VCaP (cell line): ENCODE measurements around the gene KRT6A.
"Not testable (repeated sequence)": the region's sequence is repeated elsewhere in the genome, so short reads cannot be mapped to it uniquely, and the experiment has no call there.

Source experiments
- H3K27ac ChIP-seq: fragments of 450-650 bp; 2 replicates; pipeline ENCODE4 v1.5.1; 2017
- TF ChIP-seq, protein P1 (sequence below): fragments of 450-650 bp; conservative IDR thresholded peaks from 2 replicates; pipeline ENCODE4 v1.5.1; 2017; ENCODE audit warnings: mild to moderate bottlenecking, moderate library complexity

The KRT6A gene

DNA sequence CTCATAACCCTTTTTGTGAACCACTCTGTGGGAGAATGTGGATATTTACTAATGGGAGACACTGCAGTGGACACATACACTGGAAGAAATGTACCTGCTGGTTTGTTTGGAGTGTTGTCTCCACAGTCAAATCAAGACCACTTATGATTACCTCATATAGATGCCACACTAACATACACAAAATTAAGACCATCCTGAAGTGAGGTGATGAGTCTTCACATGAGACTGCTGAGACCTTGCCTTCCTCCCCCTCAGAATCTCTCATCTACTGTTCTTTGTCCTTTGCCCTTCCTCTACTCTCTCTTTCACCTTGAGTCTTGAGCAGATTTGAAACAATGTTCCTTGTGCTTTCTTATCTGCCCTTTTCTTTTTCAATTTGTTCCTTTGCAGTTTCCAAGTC is 4.3 kb downstream of the KRT6A start:
- H3K27ac ChIP-seq = no peak overlapping the region

DNA sequence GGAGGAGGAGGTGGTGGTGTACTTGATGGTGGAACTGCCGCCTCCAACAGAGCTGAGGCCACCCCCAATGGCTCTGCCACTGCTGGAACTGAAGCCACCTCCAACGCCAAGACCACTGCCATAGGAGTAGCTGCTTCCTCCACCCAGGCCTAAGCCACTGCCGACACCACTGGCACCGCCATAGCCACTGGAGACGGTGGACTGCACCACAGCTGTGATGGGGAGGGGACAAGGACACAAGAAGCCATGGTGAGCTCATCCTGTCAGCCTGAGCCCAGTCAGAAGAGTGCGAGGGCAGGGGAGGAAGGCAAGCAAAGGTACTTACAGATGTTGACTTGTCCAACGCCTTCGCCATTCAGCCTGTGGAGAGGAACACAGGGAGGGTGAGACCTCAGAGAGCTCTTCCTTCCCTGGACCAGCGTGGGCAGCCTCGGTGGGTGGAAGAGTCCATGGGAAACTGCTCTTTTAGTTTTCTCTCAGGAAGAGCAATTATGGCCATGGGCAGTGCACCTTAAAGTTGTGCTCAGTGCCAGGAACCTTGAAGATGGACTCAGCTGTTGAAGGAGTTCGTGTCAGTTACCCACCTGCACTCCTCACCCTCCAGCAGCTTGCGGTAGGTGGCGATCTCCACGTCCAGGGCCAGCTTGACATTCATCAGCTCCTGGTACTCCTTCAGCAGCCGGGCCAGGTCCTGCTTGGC is 5.2 kb downstream of the KRT6A start:
- H3K27ac ChIP-seq = not testable (repeated sequence)

More for the DNA sequence above, 4.3 kb downstream of the KRT6A start:
- TF ChIP-seq, protein P1, sequence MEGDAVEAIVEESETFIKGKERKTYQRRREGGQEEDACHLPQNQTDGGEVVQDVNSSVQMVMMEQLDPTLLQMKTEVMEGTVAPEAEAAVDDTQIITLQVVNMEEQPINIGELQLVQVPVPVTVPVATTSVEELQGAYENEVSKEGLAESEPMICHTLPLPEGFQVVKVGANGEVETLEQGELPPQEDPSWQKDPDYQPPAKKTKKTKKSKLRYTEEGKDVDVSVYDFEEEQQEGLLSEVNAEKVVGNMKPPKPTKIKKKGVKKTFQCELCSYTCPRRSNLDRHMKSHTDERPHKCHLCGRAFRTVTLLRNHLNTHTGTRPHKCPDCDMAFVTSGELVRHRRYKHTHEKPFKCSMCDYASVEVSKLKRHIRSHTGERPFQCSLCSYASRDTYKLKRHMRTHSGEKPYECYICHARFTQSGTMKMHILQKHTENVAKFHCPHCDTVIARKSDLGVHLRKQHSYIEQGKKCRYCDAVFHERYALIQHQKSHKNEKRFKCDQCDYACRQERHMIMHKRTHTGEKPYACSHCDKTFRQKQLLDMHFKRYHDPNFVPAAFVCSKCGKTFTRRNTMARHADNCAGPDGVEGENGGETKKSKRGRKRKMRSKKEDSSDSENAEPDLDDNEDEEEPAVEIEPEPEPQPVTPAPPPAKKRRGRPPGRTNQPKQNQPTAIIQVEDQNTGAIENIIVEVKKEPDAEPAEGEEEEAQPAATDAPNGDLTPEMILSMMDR = no peak

DNA sequence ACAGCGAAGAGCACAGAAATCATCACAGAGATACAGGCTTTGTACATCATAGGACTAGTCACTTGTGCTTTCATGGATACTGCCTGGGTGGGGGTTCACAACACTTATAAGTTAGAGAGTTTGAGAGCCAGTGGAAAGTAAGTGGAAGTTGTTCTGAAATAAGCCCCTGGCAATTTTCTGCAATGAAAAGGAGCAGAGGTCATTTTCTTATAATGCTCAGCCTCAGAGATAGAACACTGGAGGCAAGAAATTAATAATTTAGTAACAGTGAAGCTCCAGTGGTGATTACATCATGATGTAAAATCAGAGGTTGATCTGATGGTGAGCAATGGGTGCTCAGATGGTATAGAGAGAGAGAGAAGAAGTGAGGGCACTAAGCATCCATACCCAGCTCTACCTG is 5.8 kb downstream of the KRT6A start:
- no peak overlapping the region for H3K27ac ChIP-seq
- TF ChIP-seq, protein P1 = no peak

DNA sequence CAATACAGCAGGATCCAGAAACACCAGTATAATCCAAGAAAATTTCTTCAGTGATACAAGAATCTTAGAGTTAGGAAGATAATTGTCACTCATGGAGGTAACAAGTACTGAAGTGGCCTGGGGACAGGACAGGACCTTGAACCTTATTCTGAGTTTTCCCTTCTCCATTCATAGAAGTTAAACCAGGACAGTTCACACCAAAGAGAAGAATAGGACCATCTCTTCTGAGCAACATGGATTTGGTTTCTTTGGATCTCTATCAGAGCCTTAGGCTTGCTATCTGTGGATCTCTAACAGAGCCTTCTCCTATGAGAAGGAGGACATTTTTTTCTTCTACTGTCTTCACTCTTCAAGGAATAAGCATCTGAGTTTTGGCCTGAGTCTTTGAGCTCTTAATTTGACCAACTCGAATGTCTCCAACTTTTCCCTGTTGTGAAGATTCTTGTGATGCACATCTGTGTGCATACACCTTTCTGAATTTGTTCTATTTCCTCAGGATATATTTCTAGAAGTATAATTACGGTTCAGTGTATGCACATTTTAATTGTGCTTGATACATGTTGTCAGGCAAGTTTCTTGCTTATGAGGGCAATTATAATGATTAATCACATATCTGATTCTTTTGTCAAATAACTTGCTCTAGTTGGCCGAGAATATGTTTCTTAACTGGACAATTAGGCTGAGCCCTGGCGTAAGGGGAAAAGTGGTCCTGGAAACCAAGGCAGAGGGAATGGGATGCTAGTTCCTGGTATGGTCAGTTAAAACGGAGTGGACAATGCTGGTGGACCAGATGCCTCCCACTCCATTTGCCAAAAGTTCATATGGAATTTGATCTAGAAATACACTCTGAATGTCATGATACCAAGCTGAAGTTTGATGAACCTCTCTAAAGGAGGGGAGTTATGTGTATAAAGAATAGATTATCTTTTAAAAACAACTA is 6.6 kb downstream of the KRT6A start:
- no peak overlapping the region for H3K27ac ChIP-seq
- TF ChIP-seq, protein P1 = no peak

DNA sequence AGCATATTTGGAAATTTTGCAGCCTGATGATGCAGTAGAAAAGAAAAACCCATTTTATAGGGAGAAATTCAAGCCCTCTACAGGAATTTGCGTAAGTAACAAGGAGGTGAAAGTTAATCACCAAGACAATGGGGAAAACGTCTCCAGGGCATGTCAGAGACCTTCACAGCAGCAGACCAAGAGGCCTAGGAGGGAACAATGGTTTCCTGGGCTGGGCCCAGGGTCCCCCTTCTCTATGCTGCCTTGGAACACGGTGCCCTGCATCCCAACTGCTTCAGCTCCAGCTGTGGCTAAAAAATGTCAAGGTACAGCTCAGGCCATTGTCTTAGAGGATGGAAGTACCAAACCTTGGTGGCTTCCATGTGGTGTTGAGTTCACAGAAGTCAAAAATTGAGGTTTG is 13.0 kb downstream of the KRT6A start:
- TF ChIP-seq, protein P1 = no peak

DNA sequence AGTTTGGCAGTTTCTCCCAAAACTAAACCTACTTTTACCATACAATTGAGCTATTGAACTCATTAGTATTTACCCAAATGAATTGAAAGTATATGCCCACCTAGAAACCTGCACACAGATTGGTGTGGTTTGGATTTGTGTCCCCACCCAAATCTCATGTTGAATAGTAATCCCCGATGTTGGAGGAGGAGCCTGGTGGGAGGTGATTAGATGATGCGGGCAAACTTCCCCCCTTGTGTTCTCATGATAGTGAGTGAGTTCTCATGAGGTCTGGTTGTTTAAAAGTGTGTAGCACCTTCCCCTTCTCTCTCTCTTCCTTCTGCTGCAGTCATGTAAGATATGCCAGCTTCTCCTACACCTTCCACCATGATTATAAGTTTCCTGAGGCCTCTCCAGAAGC is 15.4 kb downstream of the KRT6A start:
- TF ChIP-seq, protein P1 = no peak
- no peak overlapping the region for H3K27ac ChIP-seq

More for the DNA sequence above, 13.0 kb downstream of the KRT6A start:
- H3K27ac ChIP-seq = no peak overlapping the region

DNA sequence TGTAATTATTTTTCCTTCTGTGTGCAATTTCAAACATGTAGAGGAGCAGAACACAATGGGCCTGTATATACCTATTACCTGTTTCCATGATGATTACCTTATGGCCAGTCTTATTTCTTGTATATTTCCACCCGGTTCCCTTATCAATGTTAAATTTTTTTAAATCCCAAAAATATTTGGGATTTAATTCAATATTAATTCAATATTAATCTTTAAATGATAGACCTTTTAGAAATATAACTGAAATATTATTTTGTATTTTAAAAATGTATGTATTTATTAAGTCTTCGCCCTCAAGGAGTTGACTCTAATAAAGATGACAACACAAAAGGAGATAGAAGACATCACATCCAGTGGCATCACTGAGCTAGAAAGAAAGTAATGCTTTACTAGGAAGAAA is 18.8 kb downstream of the KRT6A start:
- H3K27ac ChIP-seq = no peak overlapping the region
- TF ChIP-seq, protein P1 = no peak

DNA sequence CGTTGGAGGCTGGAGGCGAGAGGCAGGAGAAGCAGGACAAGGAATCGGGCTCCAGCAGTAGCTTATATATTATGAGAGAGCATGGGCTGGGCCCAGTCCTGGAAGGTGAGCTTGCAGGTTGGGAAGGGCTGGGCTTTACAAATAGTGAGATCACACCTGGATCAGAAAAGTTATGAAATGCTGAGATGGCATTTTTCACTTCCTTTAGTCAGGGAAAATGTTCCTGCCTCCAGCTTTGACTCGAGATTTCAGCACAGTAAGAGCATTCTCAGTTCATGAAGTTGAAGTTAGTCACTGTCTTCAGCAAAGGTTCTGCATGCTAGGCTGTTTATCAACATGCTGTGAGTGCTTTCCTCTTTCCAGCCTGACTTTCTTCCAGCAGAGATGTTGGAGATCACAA is 19.3 kb downstream of the KRT6A start, which contains the start of gene KRT6C:
Gene KRT6C, minus strand, starts transcription at position 38 of the 400 bp plus-strand sequence. CDS start 68 bp downstream, outside the sequence.
- H3K27ac ChIP-seq = no peak within 1 kb of the TSS
- TF ChIP-seq, protein P1 = no peak
